WTC11 (cell line): ENCODE results near the gene DUSP2. TPM values are rescaled to one million over a fixed set of nuclear protein-coding genes. Genes with fewer than 3 reads are reported as not detected.
A peak's percentile ranks its signal among the peaks of the same experiment; 100 is the strongest.

ENCODE experiments used
- AFF4 ChIP-seq: sonication (generic); formaldehyde crosslinking; IDR thresholded peaks from 2 replicates; pipeline ENCODE4 v1.8.1; 2023; ENCODE audit warnings: mild to moderate bottlenecking, missing genetic modification reagents, borderline replicate concordance
- ARID4B ChIP-seq: sonication (generic); formaldehyde crosslinking; IDR thresholded peaks from 2 replicates; pipeline ENCODE4 v1.8.0; 2023; ENCODE audit warnings: missing genetic modification reagents, mild to moderate bottlenecking, borderline replicate concordance
- ATF1 ChIP-seq: sonication (generic); formaldehyde crosslinking; IDR thresholded peaks from 2 replicates; pipeline ENCODE4 v1.8.1; 2023; ENCODE audit warnings: mild to moderate bottlenecking, moderate library complexity, missing genetic modification reagents
- E2F5 ChIP-seq: sonication (generic); formaldehyde crosslinking; IDR thresholded peaks from 2 replicates; pipeline ENCODE4 v1.8.1; 2022; ENCODE audit warnings: mild to moderate bottlenecking, moderate library complexity, missing genetic modification reagents
- ESRRA ChIP-seq: sonication (generic); formaldehyde crosslinking; IDR thresholded peaks from 2 replicates; pipeline ENCODE4 v1.8.1; 2022; ENCODE audit warnings: mild to moderate bottlenecking, missing genetic modification reagents, borderline replicate concordance
- ETV6 ChIP-seq: sonication (generic); formaldehyde crosslinking; IDR thresholded peaks from 2 replicates; pipeline ENCODE4 v1.8.1; 2022; ENCODE audit warnings: mild to moderate bottlenecking, missing genetic modification reagents
- FOXJ3 ChIP-seq: sonication (generic); formaldehyde crosslinking; IDR thresholded peaks from 2 replicates; pipeline ENCODE4 v1.9.0; 2021; ENCODE audit warnings: missing genetic modification reagents, mild to moderate bottlenecking, borderline replicate concordance
- FOXK1 ChIP-seq: sonication (generic); formaldehyde crosslinking; IDR thresholded peaks from 2 replicates; pipeline ENCODE4 v1.8.0; 2022; ENCODE audit warnings: mild to moderate bottlenecking, moderate library complexity, missing genetic modification reagents
- FOXP4 ChIP-seq: sonication (generic); formaldehyde crosslinking; IDR thresholded peaks from 2 replicates; pipeline ENCODE4 v1.8.0; 2022; ENCODE audit warnings: mild to moderate bottlenecking, missing genetic modification reagents
- GRHL2 ChIP-seq: fragments of 250-450 bp; sonication (Bioruptor Pico); IDR thresholded peaks from 2 replicates; pipeline ENCODE4 v1.8.0; 2022; ENCODE audit warnings: mild to moderate bottlenecking, moderate library complexity; ENCODE audit not compliant: insufficient replicate concordance, severe bottlenecking
- MLX ChIP-seq: sonication (generic); formaldehyde crosslinking; IDR thresholded peaks from 2 replicates; pipeline ENCODE4 v1.8.1; 2023; ENCODE audit warnings: mild to moderate bottlenecking, missing genetic modification reagents, moderate library complexity
- MXD4 ChIP-seq: fragments of 250-450 bp; sonication (Bioruptor Pico); IDR thresholded peaks from 2 replicates; pipeline ENCODE4 v1.8.0; 2021; ENCODE audit warnings: mild to moderate bottlenecking, moderate library complexity, borderline replicate concordance
- NR1H2 ChIP-seq: sonication (generic); formaldehyde crosslinking; IDR thresholded peaks from 2 replicates; pipeline ENCODE4 v1.9.0; 2021; ENCODE audit warnings: mild to moderate bottlenecking, moderate library complexity, missing genetic modification reagents
- PREB ChIP-seq: sonication (generic); formaldehyde crosslinking; IDR thresholded peaks from 2 replicates; pipeline ENCODE4 v1.8.1; 2022; ENCODE audit warnings: mild to moderate bottlenecking, missing genetic modification reagents, moderate library complexity, borderline replicate concordance
- RORB ChIP-seq: fragments of 250-450 bp; sonication (Bioruptor Pico); IDR thresholded peaks from 2 replicates; pipeline ENCODE4 v1.9.0; 2021; ENCODE audit warnings: mild to moderate bottlenecking
- SMAD3 ChIP-seq: sonication (generic); formaldehyde crosslinking; IDR thresholded peaks from 2 replicates; pipeline ENCODE4 v1.8.0; 2022; ENCODE audit warnings: missing genetic modification reagents, mild to moderate bottlenecking, borderline replicate concordance
- TEAD4 ChIP-seq: sonication (generic); formaldehyde crosslinking; IDR thresholded peaks from 2 replicates; pipeline ENCODE4 v1.8.0; 2022; ENCODE audit warnings: mild to moderate bottlenecking, missing genetic modification reagents
- ZBTB21 ChIP-seq: sonication (generic); formaldehyde crosslinking; IDR thresholded peaks from 2 replicates; pipeline ENCODE4 v1.8.1; 2023; ENCODE audit warnings: mild to moderate bottlenecking, missing genetic modification reagents, borderline replicate concordance
- ZMAT4 ChIP-seq: fragments of 250-450 bp; sonication (Bioruptor Pico); IDR thresholded peaks from 2 replicates; pipeline ENCODE4 v1.9.0; 2021; ENCODE audit warnings: mild to moderate bottlenecking
- ZNF138 ChIP-seq: sonication (generic); formaldehyde crosslinking; conservative IDR thresholded peaks from 2 replicates; pipeline ENCODE4 v1.8.1; 2022; ENCODE audit warnings: mild to moderate bottlenecking, moderate library complexity, missing genetic modification reagents
- ZNF219 ChIP-seq: sonication (generic); formaldehyde crosslinking; IDR thresholded peaks from 2 replicates; pipeline ENCODE4 v1.8.0; 2023; ENCODE audit warnings: missing genetic modification reagents, mild to moderate bottlenecking, borderline replicate concordance
- ZNF416 ChIP-seq: fragments of 250-450 bp; sonication (Bioruptor Pico); IDR thresholded peaks from 2 replicates; pipeline ENCODE4 v1.9.0; 2021; ENCODE audit warnings: mild to moderate bottlenecking, inconsistent platforms
- total RNA-seq: library from RNA; stranded (reverse); gene quantifications from 3 replicates; pipeline ENCODE4 v1.2.3, GENCODE V29; 2021

The DUSP2 gene
- total RNA-seq, 1 experiment from 2014 or later = 4.7 TPM

- peak; percentile 95; the same call in 1 of the 2 replicates for TF ChIP-seq ARID4B (CRISPR knock-in tag)
- TF ChIP-seq FOXP4 (CRISPR knock-in tag) = peak; percentile 99
- TF ChIP-seq ZNF416 = no peak
- TF ChIP-seq ZNF138 = no peak
- peak; percentile 18; the same call in 1 of the 2 replicates for TF ChIP-seq MLX
- 0 out of 2 replicates have a peak, but pooled peaks have one; percentile 37 for TF ChIP-seq ZBTB21 (CRISPR knock-in tag)
- TF ChIP-seq TEAD4 (CRISPR knock-in tag) = peak; percentile 80; the same call in 1 of the 2 replicates
- TF ChIP-seq ZNF219 (CRISPR knock-in tag) = peak; percentile 64
- no peak for TF ChIP-seq ZMAT4
- no peak for TF ChIP-seq PREB (CRISPR knock-in tag)
- no peak for TF ChIP-seq FOXJ3
- peak; percentile 90 for TF ChIP-seq ETV6 (CRISPR knock-in tag)
- no peak for TF ChIP-seq GRHL2 (CRISPR knock-in tag)
- peak; percentile 88; the same call in 1 of the 2 replicates for TF ChIP-seq FOXK1 (CRISPR knock-in tag)
- 0 out of 2 replicates have a peak, but pooled peaks have one; percentile 68 for TF ChIP-seq SMAD3 (CRISPR knock-in tag)
- no peak for TF ChIP-seq AFF4 (CRISPR knock-in tag)
- no peak for TF ChIP-seq E2F5 (CRISPR knock-in tag)
- no peak for TF ChIP-seq NR1H2
- TF ChIP-seq ESRRA (CRISPR knock-in tag) = peak; percentile 95
- no peak for TF ChIP-seq RORB (CRISPR knock-in tag)
- TF ChIP-seq ATF1 (CRISPR knock-in tag) = no peak; the same call in 1 of the 2 replicates
- no peak for TF ChIP-seq MXD4 (CRISPR knock-in tag)
Observed at GRCh38 chr2:96145036-96145847, at the start of gene DUSP2 (continued).
